CD4-positive, CD25-positive, alpha-beta regulatory T cell (primary cell): Measurements from ENCODE around the gene DNAJC28. TPM values are rescaled to one million over a fixed set of nuclear protein-coding genes. Genes with fewer than 3 reads are reported as not detected.
A peak's percentile ranks its signal among the peaks of the same experiment; 100 is the strongest.
"Not testable (repeated sequence)": the region's sequence is repeated elsewhere in the genome, so short reads cannot be mapped to it uniquely, and the experiment has no call there.

Source experiments
- ATAC-seq, 2 donors: fragments of 150-1000 bp; cut with Tn5 transposase; one replicate each; pipeline ENCODE4 v1.10.0; 2021; ENCODE audit warnings: low read depth in 2 of 2, moderate number of reproducible peaks in 2 of 2, moderate library complexity in 1 of 2
- DNase-seq, 3 donors: peaks; one replicate each; pipeline versions ENCODE4 v3.0.0 to v3.0.0-alpha.2; 2012 to 2022; ENCODE audit warnings: mixed read lengths in 1 of 3
- H3K27ac ChIP-seq: one replicate; pipeline ENCODE4 v1.7.0; 2013; ENCODE audit warnings: mild to moderate bottlenecking, low read length; ENCODE audit not compliant: insufficient read depth, poor library complexity, severe bottlenecking
- H3K27me3 ChIP-seq: one replicate; pipeline ENCODE4 v1.7.0; 2013; ENCODE audit warnings: low read length; ENCODE audit not compliant: control insufficient read depth, insufficient read depth
- H3K36me3 ChIP-seq: one replicate; pipeline ENCODE4 v1.7.0; 2013; ENCODE audit warnings: mild to moderate bottlenecking, low read length, moderate library complexity; ENCODE audit not compliant: control insufficient read depth, insufficient read depth
- H3K4me1 ChIP-seq: 2 replicates; pipeline ENCODE4 v1.7.0; 2013; ENCODE audit warnings: mild to moderate bottlenecking, low read length; ENCODE audit not compliant: insufficient read depth, control insufficient read depth, poor library complexity, severe bottlenecking
- H3K4me3 ChIP-seq: one replicate; pipeline ENCODE4 v1.7.0; 2013; ENCODE audit warnings: low read depth, mild to moderate bottlenecking, low read length, moderate library complexity
- H3K9me3 ChIP-seq, 2 experiments: 1 replicate in 1 of 2; 2 replicates in 1 of 2; pipeline ENCODE4 v1.7.0; 2013; ENCODE audit warnings: low read length in 2 of 2, mild to moderate bottlenecking in 1 of 2, moderate library complexity in 1 of 2; ENCODE audit not compliant: control insufficient read depth in 2 of 2
- H3K27ac Mint-ChIP-seq, 3 donors: one replicate each; pipeline ENCODE4 v1.8.0; 2020 to 2022; ENCODE audit warnings: mild to moderate bottlenecking in 3 of 3, mixed read lengths in 3 of 3, moderate library complexity in 2 of 3
- H3K27me3 Mint-ChIP-seq: one replicate; pipeline ENCODE4 v1.8.0; 2022; ENCODE audit warnings: mild to moderate bottlenecking, mixed read lengths
- H3K36me3 Mint-ChIP-seq: one replicate; pipeline ENCODE4 v1.8.0; 2020; ENCODE audit warnings: mixed read lengths
- H3K4me1 Mint-ChIP-seq, 4 donors: one replicate each; pipeline ENCODE4 v1.8.0; 2020 to 2022; ENCODE audit warnings: mixed read lengths in 4 of 4, mild to moderate bottlenecking in 1 of 4
- H3K4me3 Mint-ChIP-seq, 4 donors: one replicate each; pipeline ENCODE4 v1.8.0; 2020 to 2022; ENCODE audit warnings: mild to moderate bottlenecking in 4 of 4, mixed read lengths in 4 of 4, moderate library complexity in 3 of 4
- H3K9me3 Mint-ChIP-seq, 7 donors: one replicate each; pipeline ENCODE4 v1.8.0; 2020 to 2022; ENCODE audit warnings: mixed read lengths in 7 of 7, mild to moderate bottlenecking in 3 of 7, moderate library complexity in 2 of 7
- polyA plus RNA-seq, 4 donors: library from polyadenylated mRNA; unstranded; fragments of 300-500 nt; fragmentation: Illumina TruSeq; gene quantifications; one replicate each; pipeline ENCODE4 v1.2.3, GENCODE V29; 2021
- total RNA-seq: library from RNA; stranded (reverse); gene quantifications from one replicate; pipeline ENCODE4 v1.2.3, GENCODE V29; 2022

DNAJC28 gene
- total and polyA plus RNA-seq, 5 donors from 2014 or later = 0.17 to 0.78 (median 0.70) TPM

DNA sequence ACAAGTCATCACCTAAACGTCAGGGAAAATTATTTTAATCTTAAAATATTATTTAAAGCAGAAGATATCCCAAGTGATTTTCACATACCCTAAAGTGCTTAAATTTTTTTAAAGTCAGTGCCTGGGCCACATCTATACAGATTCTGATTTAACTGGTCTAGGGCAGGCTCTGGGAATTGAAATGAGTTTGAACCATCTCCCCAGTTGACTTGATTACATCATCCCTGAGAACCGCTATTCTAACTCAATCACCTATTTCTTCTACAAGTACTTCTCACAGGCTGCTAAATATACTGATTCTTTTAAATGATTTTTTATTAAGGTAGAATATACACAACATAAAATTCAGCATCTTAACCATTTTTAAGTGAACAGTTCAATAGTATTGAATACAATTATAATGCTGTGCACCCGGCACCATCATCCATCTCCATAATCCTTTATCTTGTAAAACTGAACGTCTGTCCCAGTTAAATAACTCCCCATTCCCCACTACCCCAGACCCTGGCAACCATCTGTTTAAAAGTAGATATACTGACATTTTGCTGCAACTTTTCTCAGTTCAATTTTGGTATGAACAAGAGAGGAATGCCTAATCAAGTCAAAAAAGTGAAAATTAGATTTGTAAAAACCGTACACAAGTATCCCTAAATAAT lies 30.9 kb upstream of the DNAJC28 start:
- Mint-ChIP-seq H3K36me3 (peaks cover 32% of the 10 kb centered on the region), H3K27me3 (no peaks in the 10 kb centered on the region), H3K27ac (no peak overlapping the region), H3K4me1 (no peaks in the 10 kb centered on the region), H3K4me3 (no peak overlapping the region), H3K9me3 (no peaks in the 10 kb centered on the region)
- H3K36me3 ChIP-seq = peaks cover 49% of the 10 kb centered on the region
- H3K4me1 ChIP-seq = no peaks in the 10 kb centered on the region
- no peak for ATAC-seq
- H3K9me3 ChIP-seq = no peaks in the 10 kb centered on the region
- no peak for DNase-seq
- no peaks in the 10 kb centered on the region for H3K27me3 ChIP-seq
- no peak overlapping the region for H3K27ac ChIP-seq
- no peak overlapping the region for H3K4me3 ChIP-seq

DNA sequence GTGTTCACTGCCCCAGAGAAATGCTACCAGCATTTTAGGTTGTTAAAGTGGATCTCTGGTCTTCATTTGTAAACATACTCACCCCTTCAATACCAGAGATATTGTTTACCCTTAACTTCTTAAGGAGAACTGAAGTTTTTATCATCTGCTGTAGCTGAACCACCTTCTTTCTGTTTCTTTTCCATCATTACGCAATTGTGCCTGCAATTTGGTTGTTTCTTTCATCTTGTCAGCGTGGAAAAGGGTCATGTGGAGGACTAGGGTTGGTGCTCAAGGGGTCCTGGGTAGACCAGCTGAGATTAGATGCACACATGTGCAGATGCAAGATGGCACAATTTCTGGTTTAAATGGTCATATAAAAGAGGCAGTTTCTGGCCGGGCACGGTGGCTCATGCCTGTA lies 27.4 kb upstream of the DNAJC28 start:
- peaks cover 0 to 5% (median 5%) of the 10 kb centered on the region in 4 donors for H3K4me1 Mint-ChIP-seq
- Histone ChIP-seq H3K27me3 (no peaks in the 10 kb centered on the region), H3K4me3 (no peak overlapping the region), H3K27ac (no peak overlapping the region), H3K9me3 (no peaks in the 10 kb centered on the region), H3K4me1 (no peaks in the 10 kb centered on the region), H3K36me3 (peaks cover 57% of the 10 kb centered on the region)
- ATAC-seq (no peak), DNase-seq (no peak)
- H3K36me3 Mint-ChIP-seq = peaks cover 43% of the 10 kb centered on the region
- H3K9me3 Mint-ChIP-seq = peaks cover 0 to 2% (median 0%) of the 10 kb centered on the region in 7 donors
- H3K4me3 Mint-ChIP-seq = no peak overlapping the region
- peak overlapping the region in 2 of 3 donors; percentile 22 to 58 for H3K27ac Mint-ChIP-seq
- no peaks in the 10 kb centered on the region for H3K27me3 Mint-ChIP-seq

DNA sequence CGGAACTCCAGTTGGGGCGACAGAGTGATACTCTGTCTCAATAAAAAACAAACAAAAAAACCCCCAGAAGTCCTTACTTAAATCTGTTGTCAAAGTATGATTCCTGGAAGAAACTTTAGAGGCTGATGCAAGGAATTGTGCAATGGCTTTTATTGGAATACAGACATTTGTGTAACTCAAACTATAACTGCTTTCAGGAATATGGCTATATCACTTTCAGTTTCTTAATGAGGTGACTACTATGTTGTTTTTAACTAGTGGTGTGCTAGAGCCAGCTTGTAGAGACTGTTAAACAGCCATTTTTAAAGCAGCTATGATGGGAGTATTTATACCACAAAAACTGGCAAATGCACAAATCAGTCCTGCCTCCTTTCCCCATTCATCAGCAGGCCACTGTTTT lies 22.7 kb upstream of the DNAJC28 start:
- Histone ChIP-seq H3K4me3 (no peak overlapping the region), H3K27ac (no peak overlapping the region), H3K4me1 (no peaks in the 10 kb centered on the region), H3K36me3 (peaks cover 76% of the 10 kb centered on the region), H3K27me3 (no peaks in the 10 kb centered on the region), H3K9me3 (no peaks in the 10 kb centered on the region)
- no peaks in the 10 kb centered on the region for H3K27me3 Mint-ChIP-seq
- peaks cover 56% of the 10 kb centered on the region for H3K36me3 Mint-ChIP-seq
- DNase-seq (peak in 1 of 3 donors; percentile 34), ATAC-seq (no peak)
- peaks cover 0 to 2% (median 0%) of the 10 kb centered on the region in 7 donors for H3K9me3 Mint-ChIP-seq
- H3K27ac Mint-ChIP-seq = no peak overlapping the region
- no peak overlapping the region for H3K4me3 Mint-ChIP-seq
- H3K4me1 Mint-ChIP-seq = peaks cover 0 to 5% (median 5%) of the 10 kb centered on the region in 4 donors

DNA sequence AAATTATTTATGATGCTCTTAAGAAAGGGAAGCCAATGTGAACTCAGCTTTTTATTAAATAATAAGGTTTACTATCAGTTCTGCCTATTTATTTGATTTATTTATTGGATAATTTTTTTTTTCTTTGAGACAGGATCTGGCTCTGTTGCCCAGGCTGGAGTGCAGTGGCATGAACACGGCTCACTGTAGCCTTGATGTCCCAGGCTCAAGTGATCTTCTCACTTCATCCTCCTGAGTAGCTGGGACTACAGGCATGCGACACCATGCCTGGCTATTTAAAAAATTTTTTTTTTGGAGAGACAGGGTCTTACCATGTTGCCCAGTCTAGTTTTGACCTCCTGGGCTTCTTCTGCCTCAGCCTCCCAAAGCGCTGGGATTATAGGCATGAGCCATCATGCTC lies 21.0 kb upstream of the DNAJC28 start:
- Histone ChIP-seq H3K4me1 (no peaks in the 10 kb centered on the region), H3K27me3 (no peaks in the 10 kb centered on the region), H3K4me3 (no peak overlapping the region), H3K9me3 (no peaks in the 10 kb centered on the region), H3K27ac (no peak overlapping the region), H3K36me3 (peaks cover 76% of the 10 kb centered on the region)
- Mint-ChIP-seq H3K27me3 (no peaks in the 10 kb centered on the region), H3K4me3 (no peak overlapping the region), H3K4me1 (peaks cover 0 to 5% (median 5%) of the 10 kb centered on the region in 4 donors), H3K36me3 (peaks cover 55% of the 10 kb centered on the region), H3K9me3 (peaks cover 0 to 2% (median 0%) of the 10 kb centered on the region in 7 donors), H3K27ac (no peak overlapping the region)
- ATAC-seq (no peak), DNase-seq (no peak)

DNA sequence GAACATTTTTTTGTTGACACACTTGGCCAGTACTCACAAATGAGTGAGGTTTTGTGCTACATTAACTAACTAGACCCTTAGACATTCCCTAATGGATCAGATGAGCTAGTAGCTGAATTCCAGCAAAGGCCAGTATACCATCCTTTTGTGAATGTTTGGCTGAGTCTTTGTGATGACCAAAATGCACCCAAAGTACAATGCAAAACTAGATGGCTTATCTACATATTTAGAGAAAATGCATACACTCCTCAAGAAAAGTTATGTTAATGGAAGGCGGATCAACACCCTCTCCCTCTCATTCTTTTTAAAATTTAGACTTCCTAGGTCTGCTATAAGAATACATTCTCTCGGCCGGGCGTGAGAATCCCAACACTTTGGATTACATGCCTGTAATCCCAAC lies 20.1 kb upstream of the DNAJC28 start:
- H3K27ac ChIP-seq = no peak overlapping the region
- H3K9me3 ChIP-seq = no peaks in the 10 kb centered on the region
- H3K36me3 ChIP-seq = peaks cover 76% of the 10 kb centered on the region
- Mint-ChIP-seq H3K4me1 (peaks cover 0 to 9% (median 5%) of the 10 kb centered on the region in 4 donors), H3K27me3 (no peaks in the 10 kb centered on the region), H3K9me3 (peaks cover 0 to 3% (median 0%) of the 10 kb centered on the region in 7 donors), H3K36me3 (peaks cover 54% of the 10 kb centered on the region), H3K4me3 (no peak overlapping the region), H3K27ac (peak overlapping the region in 2 of 3 donors; percentile 20 to 35)
- ATAC-seq (no peak), DNase-seq (no peak)
- H3K27me3 ChIP-seq = no peaks in the 10 kb centered on the region
- H3K4me3 ChIP-seq = no peak overlapping the region
- no peaks in the 10 kb centered on the region for H3K4me1 ChIP-seq

DNA sequence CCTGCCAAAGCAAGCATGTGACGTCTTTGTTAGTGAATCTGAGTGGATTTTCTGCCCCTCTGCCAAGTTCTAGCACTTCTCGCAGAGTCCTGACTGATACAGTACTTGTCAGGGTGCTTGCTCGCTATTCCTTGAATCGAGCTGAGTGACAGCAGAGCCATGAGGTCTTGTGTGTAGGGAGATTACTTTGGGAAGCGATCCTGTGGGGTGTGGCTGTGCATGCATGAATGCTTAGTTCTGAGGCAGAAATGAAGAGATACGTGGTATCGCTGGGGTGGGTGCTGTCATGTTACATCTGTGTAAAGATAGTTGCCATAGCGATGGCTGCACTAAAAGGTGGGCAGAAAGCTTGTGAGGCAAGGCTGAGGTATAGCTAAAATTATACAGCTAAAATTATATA lies 19.3 kb upstream of the DNAJC28 start:
- Mint-ChIP-seq H3K27ac (peak overlapping the region in 1 of 3 donors; percentile 20), H3K27me3 (no peaks in the 10 kb centered on the region), H3K4me1 (peaks cover 0 to 11% (median 5%) of the 10 kb centered on the region in 4 donors), H3K9me3 (peaks cover 0 to 3% (median 0%) of the 10 kb centered on the region in 7 donors), H3K36me3 (peaks cover 53% of the 10 kb centered on the region), H3K4me3 (no peak overlapping the region)
- Histone ChIP-seq H3K4me1 (no peaks in the 10 kb centered on the region), H3K27ac (no peak overlapping the region), H3K27me3 (no peaks in the 10 kb centered on the region), H3K9me3 (no peaks in the 10 kb centered on the region), H3K36me3 (peaks cover 75% of the 10 kb centered on the region), H3K4me3 (no peak overlapping the region)
- DNase-seq (no peak), ATAC-seq (no peak)

DNA sequence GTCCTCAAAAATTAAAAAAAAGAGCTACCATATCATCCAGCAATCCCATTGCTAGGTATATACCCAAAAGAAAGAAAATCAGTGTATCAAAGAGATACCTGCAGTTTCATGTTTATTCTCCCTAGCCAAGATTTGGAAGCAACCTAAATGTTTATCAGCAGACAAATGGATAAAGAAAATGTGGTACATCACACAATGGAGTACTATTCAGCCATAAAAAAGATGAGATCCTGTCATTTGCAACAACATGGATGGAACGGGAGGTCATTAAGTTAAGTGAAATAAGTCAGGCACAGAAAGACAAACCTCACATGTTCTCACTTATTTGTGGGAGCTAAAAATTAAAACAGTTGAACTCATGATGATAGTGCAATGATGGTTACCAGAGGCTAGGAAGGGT lies 15.5 kb upstream of the DNAJC28 start:
- H3K9me3 ChIP-seq, H3K4me1 Mint-ChIP-seq, H3K27me3 ChIP-seq, ATAC-seq, H3K9me3 Mint-ChIP-seq, H3K27me3 Mint-ChIP-seq, H3K27ac ChIP-seq, H3K4me3 ChIP-seq, H3K27ac Mint-ChIP-seq, H3K4me3 Mint-ChIP-seq, DNase-seq, H3K4me1 ChIP-seq: not testable (repeated sequence)
- peaks cover 64% of the 10 kb centered on the region for H3K36me3 ChIP-seq
- peaks cover 67% of the 10 kb centered on the region for H3K36me3 Mint-ChIP-seq

DNA sequence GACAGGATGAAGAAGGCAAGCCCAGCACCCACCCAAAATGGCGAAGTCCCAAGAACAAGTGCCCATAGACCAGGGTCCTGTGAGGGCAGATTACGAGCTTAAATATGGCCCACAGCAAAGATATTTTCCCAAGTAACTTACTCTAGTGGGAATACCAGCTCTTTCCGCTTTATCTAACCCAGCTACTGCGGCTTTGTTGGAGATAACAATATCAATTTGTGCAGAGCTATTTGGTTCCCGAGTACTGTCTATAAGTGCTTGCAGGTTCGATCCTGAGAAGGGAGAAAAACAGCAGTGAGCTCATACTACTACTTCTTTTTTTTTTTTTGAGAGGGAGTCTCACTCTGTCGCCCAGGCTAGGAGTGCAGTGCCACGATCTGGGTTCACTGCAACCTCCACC lies 14.3 kb upstream of the DNAJC28 start:
- Histone ChIP-seq H3K4me1 (no peaks in the 10 kb centered on the region), H3K9me3 (no peaks in the 10 kb centered on the region), H3K27ac (no peak overlapping the region), H3K27me3 (no peaks in the 10 kb centered on the region), H3K36me3 (peaks cover 54% of the 10 kb centered on the region), H3K4me3 (no peak overlapping the region)
- no peak overlapping the region for H3K4me3 Mint-ChIP-seq
- no peak for DNase-seq
- H3K36me3 Mint-ChIP-seq = peaks cover 57% of the 10 kb centered on the region
- H3K4me1 Mint-ChIP-seq = peaks cover 0 to 10% (median 0%) of the 10 kb centered on the region in 4 donors
- no peak overlapping the region for H3K27ac Mint-ChIP-seq
- H3K27me3 Mint-ChIP-seq = no peaks in the 10 kb centered on the region
- peaks cover 0 to 3% (median 0%) of the 10 kb centered on the region in 7 donors for H3K9me3 Mint-ChIP-seq
- no peak for ATAC-seq
